GM18951 (cell line): Measurements from ENCODE around the gene HOXA7.

Source experiments
- POLR2A ChIP-seq: IDR thresholded peaks from 4 replicates; pipeline ENCODE4 v1.6.1; 2011; ENCODE audit warnings: mild to moderate bottlenecking; ENCODE audit not compliant: insufficient read length, insufficient read depth; ENCODE audit errors: extremely low read depth
- in situ Hi-C: fragments of 300-500 bp; cut with MboI; formaldehyde crosslinking; loops from one replicate; pipeline ENCODE4 v1.12.0; 2022; ENCODE audit warnings: low sequenced_read_pairs, mixed read lengths, inconsistent platforms; ENCODE audit not compliant: unreplicated experiment

HOXA7 gene

DNA sequence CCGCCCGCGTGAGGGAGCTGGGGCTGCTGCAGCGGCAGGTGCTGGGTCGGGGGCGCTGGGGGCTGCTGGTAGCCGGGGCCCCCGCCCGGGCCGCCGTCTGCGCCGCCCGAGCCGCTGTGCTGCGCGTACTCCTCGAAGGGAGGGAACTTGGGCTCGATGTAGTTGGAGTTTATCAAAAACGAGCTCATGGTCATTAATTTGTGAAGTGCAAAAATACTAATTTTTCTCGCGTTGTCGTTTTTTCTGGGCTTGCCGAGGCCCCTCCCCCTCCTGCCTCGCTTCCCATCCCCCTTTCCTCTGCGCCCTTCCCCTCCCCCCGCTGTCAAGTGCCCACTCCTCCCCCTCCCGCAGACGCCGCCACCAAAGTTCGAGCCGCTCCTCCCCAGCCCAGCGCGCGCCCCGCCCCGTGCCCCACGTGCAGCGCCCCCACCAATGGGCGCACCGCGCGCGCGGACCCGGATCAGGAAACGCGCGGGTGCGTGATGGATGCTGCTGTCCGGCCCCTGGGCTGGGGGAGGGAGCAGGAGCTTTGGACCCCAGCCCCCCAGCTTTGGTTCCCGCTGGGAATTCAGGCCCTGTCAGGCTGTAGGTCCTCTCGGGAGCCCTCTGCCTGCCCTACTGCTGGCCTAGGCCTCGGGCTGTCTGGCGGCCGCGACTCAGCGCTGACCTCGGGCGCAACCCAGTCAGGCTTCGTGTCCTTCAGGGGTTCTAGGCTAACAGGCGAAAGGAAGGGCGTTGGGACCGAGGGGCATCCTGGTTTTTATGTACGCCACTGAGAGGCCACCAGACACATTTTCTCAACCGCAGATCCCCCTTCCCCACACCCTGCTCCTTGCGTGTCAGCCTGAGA is 25.7 kb downstream of the HOXA7 start, which contains the start of gene HOXA4:
Gene HOXA4 (minus strand): TSS at position 218 of the 850 bp plus-strand sequence. CDS start 24 bp downstream, at position 194.
- in situ Hi-C loops: no loop called here
- TF ChIP-seq POLR2A: peak; percentile 43

DNA sequence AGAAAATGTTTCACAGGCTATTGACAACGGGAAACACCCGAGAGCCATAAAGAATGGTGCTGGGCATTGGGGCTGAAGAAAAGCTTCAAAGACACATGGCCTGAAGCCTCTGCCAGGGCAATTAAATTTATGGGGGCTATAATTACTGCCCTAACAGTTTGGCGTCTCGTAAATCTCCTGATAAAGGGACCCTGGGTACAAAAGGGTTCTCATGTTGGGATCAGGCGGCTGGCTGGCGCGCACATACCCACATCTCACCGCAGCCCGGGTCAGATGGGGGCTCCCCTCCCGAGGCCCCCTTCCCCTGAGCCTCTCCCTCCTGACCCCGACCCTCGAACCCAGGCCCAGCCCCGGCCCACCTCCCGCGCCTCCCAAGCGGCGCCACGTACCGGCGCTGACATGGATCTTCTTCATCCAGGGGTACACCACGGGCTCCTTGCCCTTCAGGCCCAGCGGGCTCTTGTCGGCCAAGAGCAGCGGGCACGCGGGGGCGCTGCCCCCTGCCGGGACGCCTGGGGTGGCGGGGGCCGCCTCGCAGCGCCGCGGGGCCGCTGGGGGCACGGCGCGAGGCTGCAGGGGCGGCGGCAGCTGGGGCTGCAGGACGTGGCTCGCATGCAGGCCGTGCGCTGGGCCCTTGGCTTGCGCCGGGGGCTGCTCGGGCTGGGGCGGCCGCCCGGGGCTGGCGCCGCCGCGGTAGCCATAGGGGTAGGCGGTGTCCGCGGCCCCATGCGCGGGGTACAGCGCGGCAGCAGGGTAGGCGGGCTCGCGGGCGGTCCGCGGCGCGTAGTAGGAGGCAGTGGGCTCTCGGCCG is 26.5 kb downstream of the HOXA7 start:
- TF ChIP-seq POLR2A: no peak
- in situ Hi-C loops: no loop called here

DNA sequence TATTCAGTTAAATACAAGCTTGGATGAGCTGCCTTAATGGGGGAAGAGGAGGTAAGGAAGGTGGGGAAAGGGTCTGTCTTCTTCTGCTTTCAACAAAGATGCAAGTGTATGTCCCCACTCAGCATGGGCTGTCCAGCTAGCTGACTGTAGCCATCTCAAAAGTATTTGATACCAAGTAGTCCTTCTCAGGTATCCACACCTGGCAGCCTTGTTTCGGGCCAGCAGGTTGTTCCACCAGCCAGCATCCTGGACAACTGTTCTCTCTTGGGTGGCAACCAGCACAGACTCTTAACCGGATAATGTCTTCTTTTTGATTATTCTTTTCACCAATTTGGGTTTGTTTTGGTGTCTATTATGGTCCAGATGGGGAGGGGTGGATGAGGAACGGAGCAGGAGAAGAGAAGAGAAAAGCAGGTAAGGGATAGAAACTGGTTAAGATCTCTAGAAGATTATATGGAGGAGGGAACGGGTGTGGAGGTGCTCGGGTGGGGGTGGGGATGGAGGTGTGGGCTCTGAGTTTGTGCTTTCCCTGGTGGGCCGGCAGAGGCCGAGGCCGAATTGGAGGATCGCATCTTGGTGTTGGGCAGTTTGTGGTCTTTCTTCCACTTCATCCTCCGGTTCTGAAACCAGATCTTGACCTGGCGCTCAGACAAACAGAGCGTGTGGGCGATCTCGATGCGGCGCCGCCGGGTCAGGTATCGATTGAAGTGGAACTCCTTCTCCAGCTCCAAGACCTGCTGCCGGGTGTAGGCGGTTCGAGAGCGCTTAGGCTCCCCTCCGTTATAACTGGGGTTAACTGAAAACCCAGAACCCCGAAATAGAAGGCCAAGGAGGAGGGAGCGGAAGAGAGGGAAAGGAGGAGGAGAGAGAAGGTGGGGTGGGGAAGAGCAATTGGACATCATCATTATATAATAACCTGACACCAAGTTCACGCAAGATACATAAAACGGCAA is 27.4 kb downstream of the HOXA7 start:
- in situ Hi-C loops: no loop called here
- TF ChIP-seq POLR2A: no peak

DNA sequence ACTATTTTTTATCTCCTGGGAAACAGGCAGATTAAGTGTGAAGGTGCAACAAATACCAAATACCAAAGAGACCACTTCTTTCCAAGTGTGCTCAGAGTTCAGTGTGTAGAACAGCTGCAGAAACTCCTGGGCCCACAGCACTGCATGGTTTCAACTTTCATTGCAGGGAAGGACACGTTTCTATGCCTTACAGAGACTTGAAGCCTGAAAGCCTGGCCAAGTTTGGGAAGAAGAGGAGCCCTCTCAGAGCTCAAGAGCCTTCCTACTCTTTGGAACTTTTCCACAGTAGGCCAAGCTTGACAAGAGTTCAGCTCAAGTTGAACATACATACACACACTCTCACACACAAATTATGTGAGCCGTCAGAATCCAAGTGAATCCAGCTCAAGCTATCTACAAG is 28.4 kb downstream of the HOXA7 start:
- no peak for TF ChIP-seq POLR2A
- in situ Hi-C loops: no loop called here

DNA sequence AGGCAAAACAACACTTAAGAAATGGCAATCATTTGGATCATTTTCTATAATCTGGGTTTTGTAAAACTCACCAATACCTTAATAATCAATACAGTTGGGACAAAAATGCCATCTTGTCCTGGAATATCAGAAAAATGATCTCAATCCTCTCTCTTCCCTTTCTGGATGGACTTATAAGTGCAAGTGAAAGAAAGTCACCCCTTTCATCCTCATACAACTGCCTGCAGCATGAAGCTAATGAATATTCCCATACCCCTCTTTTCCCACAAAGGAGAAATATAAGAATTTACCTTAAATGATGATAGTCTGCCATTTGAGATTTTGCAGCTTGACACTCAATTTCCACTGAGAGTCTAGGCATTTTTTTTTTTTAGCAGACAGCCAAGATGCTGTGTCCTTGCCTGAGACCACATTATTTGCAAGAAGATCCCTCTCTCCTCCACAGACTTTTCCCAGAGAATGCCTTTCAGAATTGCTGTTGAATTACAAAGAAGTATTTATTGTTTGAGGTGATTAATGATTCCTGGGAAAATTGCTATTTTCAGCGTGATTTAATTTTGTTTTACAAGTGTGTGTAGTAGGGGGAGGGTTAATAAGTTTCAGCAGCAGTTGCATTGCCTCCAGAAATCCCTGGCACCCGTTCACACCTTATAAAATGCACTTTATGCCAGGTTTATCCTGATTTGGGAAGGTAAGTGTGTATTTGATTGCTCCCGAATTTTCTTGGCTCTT is 29.7 kb downstream of the HOXA7 start:
- no peak for TF ChIP-seq POLR2A
- in situ Hi-C loops: no loop called here

DNA sequence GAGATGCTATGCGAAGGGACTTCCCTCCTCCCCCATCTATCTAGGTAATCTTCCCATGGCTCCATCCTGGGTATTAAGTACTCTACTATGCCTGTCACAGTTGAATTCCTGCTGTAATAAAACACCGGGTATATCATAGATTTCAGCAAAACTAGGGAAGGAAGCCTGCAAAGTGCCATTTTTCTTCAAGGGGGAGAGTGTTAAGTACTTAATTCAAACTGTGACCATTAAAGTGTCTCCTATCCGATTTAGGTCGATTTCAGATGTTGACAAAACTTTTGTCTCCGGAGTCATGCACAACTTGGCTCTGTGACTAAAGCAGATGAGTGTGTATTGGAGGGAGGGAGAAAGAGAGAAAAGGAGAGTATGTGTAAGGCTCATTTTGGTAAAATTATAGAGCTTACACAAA is 30.5 kb downstream of the HOXA7 start:
- in situ Hi-C loops: no loop called here
- TF ChIP-seq POLR2A: no peak

DNA sequence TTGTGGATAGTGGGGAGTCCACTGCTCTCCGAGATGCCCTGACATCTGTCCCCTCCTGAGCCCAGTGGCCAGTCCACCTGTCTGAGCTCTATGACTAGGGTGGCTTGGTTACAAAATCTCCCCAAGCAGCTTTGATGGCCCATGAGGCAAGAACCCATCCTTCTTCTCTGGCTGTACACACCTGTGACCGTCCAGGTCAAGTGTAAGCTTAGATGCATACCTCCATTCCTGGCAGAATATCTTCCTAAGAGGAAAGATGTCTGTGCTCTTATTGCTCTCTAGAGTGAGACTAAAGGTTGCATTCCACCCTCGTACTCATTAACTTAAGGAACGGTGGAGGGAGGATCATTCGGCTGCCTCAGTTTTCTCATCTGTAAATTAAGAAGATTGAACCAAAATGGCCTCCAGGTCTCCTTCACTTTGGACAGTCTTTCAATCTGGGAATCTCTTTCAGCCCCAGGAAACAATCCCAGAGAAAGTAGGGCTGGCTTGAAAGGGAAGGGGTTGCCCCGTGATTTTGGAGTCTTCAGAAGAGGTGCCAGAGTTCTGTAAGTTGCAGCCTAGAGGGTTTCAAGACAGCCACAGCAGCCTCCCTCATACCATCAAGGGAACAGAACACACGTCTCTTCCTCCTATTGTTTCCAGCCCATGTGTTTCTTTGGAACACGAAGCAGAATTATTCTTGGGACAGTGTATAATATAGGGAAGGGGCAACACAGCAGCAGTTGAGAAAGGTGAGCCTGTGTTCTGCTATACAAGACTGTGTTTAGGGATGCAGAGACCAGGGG is 31.4 kb downstream of the HOXA7 start:
- no peak for TF ChIP-seq POLR2A
- in situ Hi-C loops: no loop called here

DNA sequence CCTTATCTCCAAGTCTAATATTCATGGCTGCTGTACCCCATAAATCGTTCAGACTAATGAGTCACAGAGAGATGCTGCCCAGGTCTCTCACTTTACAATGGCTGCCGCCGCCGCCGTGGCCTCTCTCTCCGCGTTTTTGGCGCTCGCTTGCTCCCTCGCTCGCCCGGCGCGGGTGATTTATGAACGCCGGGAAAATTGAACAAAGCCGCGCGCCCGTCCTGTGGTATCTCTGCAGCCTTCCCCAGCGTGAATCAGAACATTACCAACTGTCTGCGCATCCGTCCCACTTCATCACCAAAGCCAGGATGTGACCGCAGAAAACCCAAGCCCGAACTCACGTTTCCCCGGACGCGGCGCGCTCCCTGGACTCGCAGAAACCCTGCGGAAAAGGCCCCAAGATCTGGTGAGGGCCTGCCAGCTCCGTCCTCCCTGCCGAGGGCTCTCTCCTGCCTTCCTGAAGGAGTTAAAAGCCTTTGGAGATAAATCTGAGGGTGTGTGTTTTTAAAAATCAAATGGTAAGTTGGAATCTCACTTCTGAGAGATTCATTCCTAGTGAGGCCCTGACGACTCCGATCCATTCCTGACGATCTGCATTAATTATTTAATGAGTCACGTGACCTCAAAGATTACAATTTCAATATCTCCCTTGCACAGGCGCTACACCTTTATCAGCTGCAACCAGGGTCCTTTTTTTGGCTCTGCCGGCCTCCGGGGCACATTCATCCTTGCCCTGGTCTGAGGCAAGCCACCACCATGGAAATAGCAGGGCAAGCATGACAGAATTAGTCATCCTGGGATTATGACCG is 32.2 kb downstream of the HOXA7 start:
- TF ChIP-seq POLR2A: no peak
- in situ Hi-C loops: no loop called here

DNA sequence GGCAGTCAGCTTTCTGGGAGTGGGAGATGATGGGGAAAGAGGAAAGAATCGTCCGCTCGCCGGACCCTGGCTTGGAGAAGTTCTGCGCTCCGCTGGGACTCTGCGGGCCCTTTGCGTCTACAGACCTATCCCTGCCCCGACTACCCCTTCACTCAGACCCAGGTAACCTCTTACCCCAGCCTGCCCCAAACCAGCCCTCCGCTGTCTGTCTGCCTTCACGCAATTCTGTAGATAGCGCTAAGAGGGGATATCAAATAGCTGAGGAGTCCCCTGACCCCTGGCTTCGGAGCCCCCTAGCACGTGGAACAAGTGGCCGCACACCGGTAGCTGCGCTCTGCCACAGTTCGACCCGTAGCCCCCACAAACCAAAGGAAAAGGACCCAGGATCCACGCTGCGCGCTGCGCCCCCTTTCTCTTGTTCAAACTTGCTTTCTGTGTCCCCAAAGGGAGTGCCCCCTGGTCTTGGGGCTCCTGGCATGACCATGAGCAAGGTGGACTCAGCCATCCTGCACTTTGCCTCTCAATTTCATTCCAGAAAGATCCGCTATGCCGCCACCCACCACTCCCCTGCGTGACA is 32.9 kb downstream of the HOXA7 start:
- TF ChIP-seq POLR2A: no peak
- in situ Hi-C loops: no loop called here

DNA sequence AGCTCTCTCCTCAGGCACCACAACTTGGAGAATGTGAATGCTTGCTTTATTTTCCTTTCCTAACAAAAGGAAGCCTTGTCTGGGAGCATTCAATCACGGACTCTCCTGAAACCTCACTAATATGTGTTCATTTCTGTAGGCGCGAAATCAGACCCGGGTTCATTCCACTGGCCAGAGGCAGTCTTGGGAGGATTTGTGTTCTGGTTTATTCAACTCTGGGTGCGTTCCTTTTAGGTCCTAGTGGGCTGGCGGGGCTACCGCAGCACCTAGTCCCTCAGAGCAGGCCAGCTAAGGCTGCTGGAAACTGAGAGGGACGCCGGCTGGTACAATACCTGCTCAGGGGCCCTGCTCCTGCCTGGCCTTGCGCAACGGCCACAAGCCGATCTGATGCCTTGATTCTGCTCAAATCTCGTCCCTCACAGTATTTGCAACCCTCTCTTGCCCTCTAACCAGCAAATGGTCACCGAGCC is 33.4 kb downstream of the HOXA7 start:
- TF ChIP-seq POLR2A: no peak
- in situ Hi-C loops: no loop called here
